Measurements from ENCODE around the gene TBC1D5. TPM values are rescaled to one million over a fixed set of nuclear protein-coding genes. Genes with fewer than 3 reads are reported as not detected.

TBC1D5 gene
- total RNA-seq, 3 donors from 2014 or later: 33.1 to 56.1 (median 44.1) TPM

- TF ChIP-seq CTCF (IDR thresholded peaks at IDR 0.05): no peak
- Histone ChIP-seq H3K4me1 (ENCODE audit: low read depth) (peaks cover 4% of the 10 kb centered on the region), H3K36me3 (ENCODE audit: low read depth) (no peaks in the 10 kb centered on the region), H3K9me3 (no peaks in the 10 kb centered on the region), H3K4me3 (no peak overlapping the region)
- intact Hi-C loops (cut with DNase I, micrococcal nuclease): no loop called here
- ATAC-seq (no peak), DNase-seq (no peak)
These were observed 10.6 kb upstream of the TBC1D5 start for GRCh38 chr3:17752876-17753631.

- H3K36me3 ChIP-seq (ENCODE audit: low read depth): no peaks in the 10 kb centered on the region
- no peaks in the 10 kb centered on the region for H3K9me3 ChIP-seq
- peaks cover 4% of the 10 kb centered on the region for H3K4me1 ChIP-seq (ENCODE audit: low read depth)
- no peak for TF ChIP-seq CTCF (IDR thresholded peaks at IDR 0.05)
- intact Hi-C loops (cut with DNase I, micrococcal nuclease): no loop called here
- ATAC-seq: no peak
- DNase-seq: no peak
- H3K4me3 ChIP-seq: no peak overlapping the region
These were observed 10.0 kb upstream of the TBC1D5 start for GRCh38 chr3:17752436-17752835.

- Histone ChIP-seq H3K4me1 (ENCODE audit: low read depth) (peaks cover 4% of the 10 kb centered on the region), H3K4me3 (no peak overlapping the region), H3K36me3 (ENCODE audit: low read depth) (no peaks in the 10 kb centered on the region), H3K9me3 (no peaks in the 10 kb centered on the region)
- no peak for TF ChIP-seq CTCF (IDR thresholded peaks at IDR 0.05)
- intact Hi-C loops (cut with DNase I, micrococcal nuclease): loop anchor here in 1 of 2 donors (10.0 kb wide), 1 partner anchor 105 kb away; no protein-coding TSS in a partner anchor
- ATAC-seq (peak; percentile 96), DNase-seq (no peak)
These were observed 7.4 kb upstream of the TBC1D5 start for GRCh38 chr3:17749705-17750293.

- peaks cover 4% of the 10 kb centered on the region for H3K4me1 ChIP-seq (ENCODE audit: low read depth)
- intact Hi-C loops (cut with DNase I, micrococcal nuclease): loop anchor here in 1 of 2 donors (10.0 kb wide), 1 partner anchor 104 kb away; no protein-coding TSS in a partner anchor
- peak; percentile 35 for ATAC-seq
- H3K4me3 ChIP-seq: no peak overlapping the region
- no peak for DNase-seq
- no peaks in the 10 kb centered on the region for H3K9me3 ChIP-seq
- TF ChIP-seq CTCF (IDR thresholded peaks at IDR 0.05): no peak
- no peaks in the 10 kb centered on the region for H3K36me3 ChIP-seq (ENCODE audit: low read depth)
These were observed 6.8 kb upstream of the TBC1D5 start for GRCh38 chr3:17749281-17749680.

GRCh38 chr3:17747890-17748247, 5.4 kb upstream of the TBC1D5 start:
- intact Hi-C loops (cut with DNase I, micrococcal nuclease): loop anchor here in 1 of 2 donors (10.0 kb wide), 1 partner anchor 103 kb away; no protein-coding TSS in a partner anchor
- no peaks in the 10 kb centered on the region for H3K9me3 ChIP-seq
- H3K4me3 ChIP-seq: no peak overlapping the region
- ATAC-seq: no peak
- no peaks in the 10 kb centered on the region for H3K36me3 ChIP-seq (ENCODE audit: low read depth)
- TF ChIP-seq CTCF (IDR thresholded peaks at IDR 0.05): no peak
- peaks cover 13% of the 10 kb centered on the region for H3K4me1 ChIP-seq (ENCODE audit: low read depth)
- no peak for DNase-seq

All from mucosa of descending colon (tissue), 3 donors.